Chondrocyte (in vitro differentiated cells): ENCODE data around the gene RCAN1. TPM values are rescaled to one million over a fixed set of nuclear protein-coding genes. Genes with fewer than 3 reads are reported as not detected.
A peak's percentile ranks its signal among the peaks of the same experiment; 100 is the strongest.

Experiments
- DNase-seq: peaks from one replicate; pipeline ENCODE4 v3.0.0; 2021; ENCODE audit warnings: mixed read lengths, low spot score
- H3K27ac Mint-ChIP-seq: one replicate; pipeline ENCODE4 v1.8.0; 2021; ENCODE audit warnings: mild to moderate bottlenecking, moderate library complexity, mixed read lengths; ENCODE audit not compliant: unreplicated experiment
- H3K27me3 Mint-ChIP-seq: 2 replicates; pipeline ENCODE4 v1.8.0; 2021; ENCODE audit warnings: low read depth, mixed read lengths
- H3K36me3 Mint-ChIP-seq: 2 replicates; pipeline ENCODE4 v1.8.0; 2021; ENCODE audit warnings: low read depth, mixed read lengths
- H3K4me1 Mint-ChIP-seq: 2 replicates; pipeline ENCODE4 v1.8.0; 2021; ENCODE audit warnings: low read depth, mild to moderate bottlenecking, mixed read lengths
- H3K4me3 Mint-ChIP-seq: one replicate; pipeline ENCODE4 v1.8.0; 2021; ENCODE audit warnings: mild to moderate bottlenecking, moderate library complexity, mixed read lengths; ENCODE audit not compliant: unreplicated experiment
- H3K9me3 Mint-ChIP-seq: 2 replicates; pipeline ENCODE4 v1.8.0; 2021; ENCODE audit warnings: low read depth, mixed read lengths
- total RNA-seq: library from RNA; stranded (reverse); gene quantifications from 3 replicates; pipeline ENCODE4 v1.2.1, GENCODE V29; 2021
- TF ChIP-seq, protein P1 (sequence below): fragments of 200-600 bp; sonication (generic); IDR thresholded peaks from 2 replicates; pipeline ENCODE4 v1.5.0; 2021; ENCODE audit warnings: antibody characterized with exemption, mild to moderate bottlenecking, moderate library complexity

The RCAN1 gene
- total RNA-seq, 1 donor from 2014 or later: 80.9 TPM

DNA sequence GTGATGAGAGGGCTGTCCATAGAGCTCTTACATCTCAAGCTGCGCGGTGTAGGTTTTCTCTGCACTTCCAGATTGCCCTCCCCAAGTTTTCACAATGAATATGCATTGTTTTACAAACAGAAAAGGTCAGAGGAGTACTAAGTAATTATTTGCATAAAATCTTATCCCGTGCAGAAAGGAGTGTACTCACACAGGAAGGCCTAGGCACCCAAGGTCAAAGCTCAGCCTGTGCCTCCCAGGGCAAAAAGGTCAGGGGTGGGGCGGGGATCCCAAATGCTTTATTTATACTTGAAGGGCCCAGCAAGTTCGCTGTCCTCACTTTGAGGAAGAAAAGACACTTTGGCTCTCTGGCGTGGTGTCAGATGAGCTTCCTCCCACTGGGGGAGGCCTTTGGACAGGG, 92.6 kb downstream of the RCAN1 start:
- TF ChIP-seq, protein P1, sequence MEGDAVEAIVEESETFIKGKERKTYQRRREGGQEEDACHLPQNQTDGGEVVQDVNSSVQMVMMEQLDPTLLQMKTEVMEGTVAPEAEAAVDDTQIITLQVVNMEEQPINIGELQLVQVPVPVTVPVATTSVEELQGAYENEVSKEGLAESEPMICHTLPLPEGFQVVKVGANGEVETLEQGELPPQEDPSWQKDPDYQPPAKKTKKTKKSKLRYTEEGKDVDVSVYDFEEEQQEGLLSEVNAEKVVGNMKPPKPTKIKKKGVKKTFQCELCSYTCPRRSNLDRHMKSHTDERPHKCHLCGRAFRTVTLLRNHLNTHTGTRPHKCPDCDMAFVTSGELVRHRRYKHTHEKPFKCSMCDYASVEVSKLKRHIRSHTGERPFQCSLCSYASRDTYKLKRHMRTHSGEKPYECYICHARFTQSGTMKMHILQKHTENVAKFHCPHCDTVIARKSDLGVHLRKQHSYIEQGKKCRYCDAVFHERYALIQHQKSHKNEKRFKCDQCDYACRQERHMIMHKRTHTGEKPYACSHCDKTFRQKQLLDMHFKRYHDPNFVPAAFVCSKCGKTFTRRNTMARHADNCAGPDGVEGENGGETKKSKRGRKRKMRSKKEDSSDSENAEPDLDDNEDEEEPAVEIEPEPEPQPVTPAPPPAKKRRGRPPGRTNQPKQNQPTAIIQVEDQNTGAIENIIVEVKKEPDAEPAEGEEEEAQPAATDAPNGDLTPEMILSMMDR: no peak
- Mint-ChIP-seq H3K4me1 (peaks cover 91% of the 10 kb centered on the region), H3K36me3 (peaks cover 47% of the 10 kb centered on the region), H3K4me3 (peak overlapping the region; percentile 3), H3K27ac (peak overlapping the region; percentile 74), H3K9me3 (no peaks in the 10 kb centered on the region), H3K27me3 (no peaks in the 10 kb centered on the region)
- no peak for DNase-seq

DNA sequence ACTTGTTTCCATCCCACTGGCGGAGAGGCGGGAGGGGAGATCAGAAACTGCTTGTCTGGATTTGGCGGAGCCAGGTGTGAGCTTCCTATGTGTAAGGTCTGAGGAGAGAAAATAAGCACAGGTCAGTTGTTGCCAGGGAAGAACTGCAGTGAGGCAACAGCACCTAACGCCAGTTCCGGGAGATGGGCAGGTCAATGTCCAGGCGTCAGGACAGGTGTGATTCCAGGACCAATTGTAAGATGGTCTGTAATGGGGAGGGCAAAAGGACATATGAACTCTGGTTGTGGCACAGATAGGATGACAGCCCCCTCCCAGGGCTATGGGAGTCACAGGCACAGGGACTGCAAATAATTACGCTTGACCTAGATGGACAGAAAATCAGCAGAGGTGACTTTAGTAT, 93.4 kb downstream of the RCAN1 start:
- Mint-ChIP-seq H3K4me1 (peaks cover 88% of the 10 kb centered on the region), H3K27ac (peak overlapping the region; percentile 74)

DNA sequence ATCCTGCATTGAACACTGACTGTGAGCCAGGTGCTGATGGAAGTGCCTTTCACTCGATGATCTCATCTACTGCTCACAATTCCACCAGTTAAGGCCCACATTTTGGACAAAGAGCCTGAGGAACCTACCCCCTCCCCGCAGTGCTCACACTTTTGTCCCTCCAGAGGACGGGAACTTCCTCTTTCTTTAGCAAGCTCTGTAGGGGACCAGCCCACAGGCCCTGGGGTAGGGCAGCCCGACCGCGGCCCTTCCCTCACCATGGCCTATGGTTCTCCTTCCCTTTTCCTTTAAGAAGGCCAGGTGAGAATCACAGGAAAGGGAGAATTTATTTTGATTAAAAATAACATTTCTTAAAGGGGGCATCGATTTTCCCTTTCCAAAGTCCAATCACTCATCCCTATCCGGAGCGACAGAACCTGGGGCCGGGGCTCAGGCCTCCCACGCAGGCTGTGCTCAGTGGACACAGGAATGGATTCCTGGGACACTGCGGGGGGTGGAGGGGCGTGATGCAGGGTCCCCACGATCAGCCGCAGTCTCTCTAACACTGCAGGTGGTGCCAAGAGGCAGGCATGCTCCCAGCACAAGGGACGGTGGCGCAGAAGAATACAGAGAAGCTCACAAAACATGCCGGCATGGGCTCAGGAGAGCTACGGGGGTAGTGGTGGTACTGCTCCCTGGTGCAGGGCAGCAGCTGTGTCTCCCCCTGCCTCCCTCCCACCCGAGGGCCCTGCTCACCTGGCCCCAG, 94.0 kb downstream of the RCAN1 start:
- H3K36me3 Mint-ChIP-seq: peaks cover 53% of the 10 kb centered on the region
- DNase-seq: no peak
- H3K9me3 Mint-ChIP-seq: no peaks in the 10 kb centered on the region
- H3K4me3 Mint-ChIP-seq: no peak overlapping the region
- H3K27me3 Mint-ChIP-seq: no peaks in the 10 kb centered on the region
- peaks cover 81% of the 10 kb centered on the region for H3K4me1 Mint-ChIP-seq
- H3K27ac Mint-ChIP-seq: peak overlapping the region; percentile 74
- TF ChIP-seq, protein P1: no peak

More for the DNA sequence above, 93.4 kb downstream of the RCAN1 start:
- no peak for DNase-seq
- Mint-ChIP-seq H3K36me3 (peaks cover 52% of the 10 kb centered on the region), H3K27me3 (no peaks in the 10 kb centered on the region), H3K9me3 (no peaks in the 10 kb centered on the region), H3K4me3 (no peak overlapping the region)
- TF ChIP-seq, protein P1: no peak

DNA sequence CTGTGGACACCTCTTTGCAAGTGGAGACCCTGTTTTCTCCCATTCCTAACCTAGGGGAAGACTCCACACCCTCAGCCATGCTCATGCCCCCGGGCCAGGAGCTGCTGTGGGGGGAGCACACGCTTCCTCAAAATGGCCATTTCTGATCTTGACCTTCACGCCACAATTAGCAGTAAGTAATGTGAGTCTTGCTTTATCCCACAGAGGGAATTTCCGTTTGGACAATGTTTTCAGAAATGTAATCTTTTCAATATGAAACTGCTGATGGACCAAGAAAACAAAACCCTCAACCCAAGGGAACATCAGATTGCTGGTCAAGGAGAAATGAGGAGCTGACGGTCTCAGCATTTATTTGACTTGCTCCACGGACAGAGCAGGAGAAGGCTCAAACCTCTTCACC, 94.6 kb downstream of the RCAN1 start:
- TF ChIP-seq, protein P1: no peak
- Mint-ChIP-seq H3K9me3 (no peaks in the 10 kb centered on the region), H3K27ac (peak overlapping the region; percentile 41), H3K27me3 (no peaks in the 10 kb centered on the region), H3K4me3 (no peak overlapping the region), H3K36me3 (peaks cover 53% of the 10 kb centered on the region), H3K4me1 (peaks cover 75% of the 10 kb centered on the region)
- no peak for DNase-seq

DNA sequence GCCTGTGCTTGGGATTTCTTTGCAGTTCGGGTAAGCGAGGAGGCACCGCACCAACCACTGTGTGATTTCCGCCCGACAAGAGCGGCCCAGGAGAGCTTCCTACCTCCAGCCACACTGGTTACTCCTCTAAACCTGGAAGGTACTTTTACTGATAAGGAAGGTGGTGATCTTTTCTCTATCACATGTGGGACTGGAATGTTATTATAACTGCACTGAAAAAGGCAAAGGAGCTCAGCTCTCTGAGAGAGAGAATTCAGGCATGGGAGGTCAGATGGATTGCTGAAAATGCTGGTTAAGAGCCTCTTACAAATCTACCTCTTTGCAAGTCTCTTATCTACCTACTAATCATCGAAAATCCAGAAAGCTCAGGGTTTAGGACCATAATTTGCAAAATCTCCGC, 95.2 kb downstream of the RCAN1 start:
- peaks cover 53% of the 10 kb centered on the region for H3K36me3 Mint-ChIP-seq
- peaks cover 70% of the 10 kb centered on the region for H3K4me1 Mint-ChIP-seq
- TF ChIP-seq, protein P1: no peak

More for the DNA sequence above, 95.2 kb downstream of the RCAN1 start:
- DNase-seq: no peak
- Mint-ChIP-seq H3K27me3 (no peaks in the 10 kb centered on the region), H3K27ac (peak overlapping the region; percentile 75), H3K4me3 (no peak overlapping the region), H3K9me3 (no peaks in the 10 kb centered on the region)
